Brain microvascular endothelial cell (primary cell): ENCODE results near the gene CDK5R1.
"Not testable (repeated sequence)": the region's sequence is repeated elsewhere in the genome, so short reads cannot be mapped to it uniquely, and the experiment has no call there.

ENCODE experiments used
- DNase-seq: peaks from one replicate; pipeline ENCODE4 v3.0.0-alpha.2; 2020
- H3K27ac ChIP-seq: fragments of 250-450 bp; sonication (Bioruptor Pico); 2 replicates; pipeline ENCODE4 v1.5.1; 2020; ENCODE audit warnings: mild to moderate bottlenecking, moderate library complexity
- H3K27me3 ChIP-seq: fragments of 250-450 bp; sonication (Bioruptor Pico); replicated peaks from 2 replicates; pipeline ENCODE4 v1.5.1; 2020; ENCODE audit warnings: mild to moderate bottlenecking
- H3K36me3 ChIP-seq: fragments of 250-450 bp; sonication (Bioruptor Pico); replicated peaks from 2 replicates; pipeline ENCODE4 v1.5.1; 2020; ENCODE audit warnings: mild to moderate bottlenecking
- H3K4me3 ChIP-seq: 2 replicates; pipeline ENCODE4 v1.5.1; 2011; ENCODE audit warnings: low read depth, mild to moderate bottlenecking, control low read depth, low read length, moderate library complexity
- in situ Hi-C: cut with HindIII; loops from 2 replicates; pipeline ENCODE4 v1.10.0; 2017; ENCODE audit warnings: low sequenced_read_pairs, low pct_ligation_motif_present
- TF ChIP-seq, protein P1 (sequence below): IDR thresholded peaks from 2 replicates; pipeline ENCODE4 v1.5.1; 2011; ENCODE audit warnings: low read depth, mild to moderate bottlenecking, moderate library complexity, low read length, control low read depth, inconsistent platforms; ENCODE audit errors: missing control alignments

The CDK5R1 gene

GRCh38 chr17:32445074-32445415 is 41.7 kb upstream of the CDK5R1 start:
- DNase-seq = peak; percentile 63
- Histone ChIP-seq H3K27me3 (no peaks in the 10 kb centered on the region), H3K36me3 (peaks cover 27% of the 10 kb centered on the region), H3K4me3 (peak overlapping the region; percentile 75), H3K27ac (peak overlapping the region; percentile 80)
- in situ Hi-C loops = no loop called here
- TF ChIP-seq, protein P1, sequence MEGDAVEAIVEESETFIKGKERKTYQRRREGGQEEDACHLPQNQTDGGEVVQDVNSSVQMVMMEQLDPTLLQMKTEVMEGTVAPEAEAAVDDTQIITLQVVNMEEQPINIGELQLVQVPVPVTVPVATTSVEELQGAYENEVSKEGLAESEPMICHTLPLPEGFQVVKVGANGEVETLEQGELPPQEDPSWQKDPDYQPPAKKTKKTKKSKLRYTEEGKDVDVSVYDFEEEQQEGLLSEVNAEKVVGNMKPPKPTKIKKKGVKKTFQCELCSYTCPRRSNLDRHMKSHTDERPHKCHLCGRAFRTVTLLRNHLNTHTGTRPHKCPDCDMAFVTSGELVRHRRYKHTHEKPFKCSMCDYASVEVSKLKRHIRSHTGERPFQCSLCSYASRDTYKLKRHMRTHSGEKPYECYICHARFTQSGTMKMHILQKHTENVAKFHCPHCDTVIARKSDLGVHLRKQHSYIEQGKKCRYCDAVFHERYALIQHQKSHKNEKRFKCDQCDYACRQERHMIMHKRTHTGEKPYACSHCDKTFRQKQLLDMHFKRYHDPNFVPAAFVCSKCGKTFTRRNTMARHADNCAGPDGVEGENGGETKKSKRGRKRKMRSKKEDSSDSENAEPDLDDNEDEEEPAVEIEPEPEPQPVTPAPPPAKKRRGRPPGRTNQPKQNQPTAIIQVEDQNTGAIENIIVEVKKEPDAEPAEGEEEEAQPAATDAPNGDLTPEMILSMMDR = no peak

DNA sequence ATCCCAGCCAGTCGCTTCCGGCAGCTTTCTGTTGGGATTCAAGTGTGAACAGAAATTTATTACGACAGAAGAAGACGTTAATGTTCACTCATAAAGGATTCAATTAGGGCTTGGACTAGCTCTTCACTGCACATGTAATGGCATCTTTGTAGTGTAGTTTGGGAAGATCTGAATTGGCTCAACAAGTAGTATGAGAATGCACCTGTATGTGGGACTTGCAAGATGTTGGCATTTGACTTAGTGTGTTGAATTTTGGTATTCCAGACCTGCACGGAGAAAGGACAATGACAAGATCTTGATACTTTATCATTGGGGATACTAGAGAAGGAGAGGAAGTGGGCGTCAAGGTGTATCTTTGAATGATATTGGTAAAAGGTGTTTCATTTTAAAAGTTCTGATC is 41.3 kb upstream of the CDK5R1 start:
- TF ChIP-seq, protein P1 = no peak
- peaks cover 29% of the 10 kb centered on the region for H3K36me3 ChIP-seq
- peak overlapping the region; percentile 75 for H3K4me3 ChIP-seq
- H3K27me3 ChIP-seq = no peaks in the 10 kb centered on the region
- H3K27ac ChIP-seq = peak overlapping the region; percentile 80
- in situ Hi-C loops = no loop called here
- DNase-seq = no peak

- H3K27me3 ChIP-seq = no peaks in the 10 kb centered on the region
- in situ Hi-C loops = no loop called here
- TF ChIP-seq, protein P1 = no peak
- peak; percentile 28 for DNase-seq
- H3K4me3 ChIP-seq = peak overlapping the region; percentile 75
- peak overlapping the region; percentile 80 for H3K27ac ChIP-seq
- H3K36me3 ChIP-seq = peaks cover 30% of the 10 kb centered on the region
Measured at GRCh38 chr17:32445971-32446370, 40.8 kb upstream of the CDK5R1 start.

DNA sequence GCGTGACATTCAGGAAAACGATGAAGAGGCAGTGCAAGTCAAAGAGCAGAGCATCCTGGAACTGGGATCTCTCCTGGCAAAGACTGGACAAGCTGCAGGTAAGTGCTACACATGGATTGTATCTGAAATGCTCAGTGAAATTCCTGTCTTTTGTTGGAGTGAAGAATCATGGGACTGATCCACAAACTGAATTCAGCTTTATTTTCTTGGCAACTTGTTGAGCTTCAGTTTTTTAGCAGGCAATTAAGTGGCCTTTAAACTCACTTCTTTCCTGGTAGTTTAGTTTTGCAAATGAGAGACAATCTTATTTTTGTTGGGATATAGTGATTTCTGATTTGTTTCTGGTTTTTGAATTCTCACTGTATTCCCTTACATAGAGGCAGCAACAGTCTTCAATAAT is 39.8 kb upstream of the CDK5R1 start:
- DNase-seq = no peak
- in situ Hi-C loops = no loop called here
- Histone ChIP-seq H3K36me3 (peaks cover 40% of the 10 kb centered on the region), H3K27me3 (no peaks in the 10 kb centered on the region), H3K4me3 (no peak overlapping the region), H3K27ac (no peak overlapping the region)
- TF ChIP-seq, protein P1 = no peak

- TF ChIP-seq, protein P1 = no peak
- in situ Hi-C loops = no loop called here
- no peaks in the 10 kb centered on the region for H3K27me3 ChIP-seq
- H3K4me3 ChIP-seq = no peak overlapping the region
- no peak for DNase-seq
- no peak overlapping the region for H3K27ac ChIP-seq
- peaks cover 65% of the 10 kb centered on the region for H3K36me3 ChIP-seq
Measured at GRCh38 chr17:32449963-32450362, 36.8 kb upstream of the CDK5R1 start.

DNA sequence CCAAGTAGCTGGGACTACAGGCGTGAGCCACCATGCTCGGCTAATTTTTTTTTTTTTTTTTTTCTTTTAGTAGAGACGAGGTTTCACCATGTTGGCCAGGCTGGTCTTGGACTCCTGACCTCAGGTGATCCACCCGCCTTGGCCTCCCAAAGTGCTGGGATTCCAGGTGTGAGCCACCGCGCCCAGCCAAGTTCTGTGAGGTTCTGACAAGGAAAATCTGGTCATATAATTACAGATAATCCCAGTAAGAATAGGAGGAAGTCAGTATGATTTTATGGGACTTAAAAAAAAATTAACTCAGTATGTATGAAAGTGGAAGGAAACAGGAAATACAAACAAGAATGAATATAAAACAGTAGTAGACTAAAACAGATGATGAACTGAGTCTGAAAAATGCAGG is 36.4 kb upstream of the CDK5R1 start:
- H3K4me3 ChIP-seq, in situ Hi-C loops, H3K27ac ChIP-seq, DNase-seq, H3K27me3 ChIP-seq: not testable (repeated sequence)
- peaks cover 69% of the 10 kb centered on the region for H3K36me3 ChIP-seq
